ENCODE measurements around the gene LIN28A.

The LIN28A gene

DNA sequence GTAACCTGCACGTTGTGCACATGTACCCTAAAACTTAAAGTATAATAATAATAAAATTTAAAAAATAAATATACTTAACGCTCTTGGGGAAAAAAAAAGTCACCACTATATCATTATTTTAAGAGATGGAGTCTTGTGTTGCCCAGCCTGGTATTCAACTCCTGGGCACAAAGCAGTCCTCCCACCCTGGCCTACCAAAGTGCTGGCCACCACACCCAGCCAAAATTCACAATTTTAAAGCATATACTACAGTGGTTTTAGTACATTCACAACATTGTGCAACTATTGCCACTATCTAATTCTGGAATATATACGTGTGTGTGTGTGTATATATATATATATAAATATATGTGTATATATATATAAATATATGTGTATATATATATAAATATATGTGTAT is 67.5 kb downstream of the LIN28A start:
- no peak for DNase-seq (ENCODE audit: low read depth in 2 of 3, low spot score in 2 of 3)

DNA sequence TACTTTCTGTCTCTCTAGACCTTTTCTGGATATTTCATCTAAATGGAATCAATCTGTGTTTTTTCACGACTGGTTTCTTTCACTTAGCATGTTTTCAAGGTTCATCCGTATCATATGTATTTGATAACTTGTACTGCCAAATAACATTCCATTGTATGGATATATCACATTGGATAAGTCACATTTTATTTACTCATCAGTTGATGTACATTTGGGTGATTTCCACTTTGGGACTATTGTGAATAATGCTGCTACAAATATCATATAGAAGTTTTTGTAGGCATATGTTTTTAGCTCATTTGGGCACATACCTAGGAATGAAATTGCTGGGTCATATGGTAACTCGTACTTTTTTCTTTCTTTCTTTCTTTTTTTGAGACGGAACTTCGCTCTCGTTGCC is 68.4 kb downstream of the LIN28A start:
- no peak for DNase-seq (ENCODE audit: low read depth in 2 of 3, low spot score in 2 of 3)
